T-helper 9 cell (primary cell): Measurements from ENCODE around the gene PCNT.
"Not testable (repeated sequence)": the region's sequence is repeated elsewhere in the genome, so short reads cannot be mapped to it uniquely, and the experiment has no call there.

ENCODE experiments used
- DNase-seq: peaks from one replicate; pipeline ENCODE4 v3.0.0-alpha.2; 2020

The PCNT gene

DNA sequence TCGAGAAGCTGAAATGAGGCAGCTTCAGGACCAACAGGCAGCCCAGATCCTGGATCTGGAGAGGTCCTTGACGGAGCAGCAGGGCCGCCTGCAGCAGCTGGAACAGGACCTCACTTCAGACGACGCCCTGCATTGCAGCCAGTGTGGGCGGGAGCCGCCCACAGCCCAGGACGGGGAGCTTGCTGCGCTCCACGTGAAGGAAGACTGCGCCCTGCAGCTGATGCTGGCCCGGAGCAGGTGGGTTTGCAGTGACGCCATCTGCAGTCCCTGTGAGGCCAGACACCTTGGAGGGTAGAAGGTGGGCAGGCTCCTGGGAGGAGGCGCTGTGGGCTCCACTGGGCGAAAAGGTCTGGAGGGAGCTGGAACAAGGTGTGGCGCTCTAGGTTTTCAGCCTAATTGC is 39.7 kb downstream of the PCNT start:
- no peak for DNase-seq

DNA sequence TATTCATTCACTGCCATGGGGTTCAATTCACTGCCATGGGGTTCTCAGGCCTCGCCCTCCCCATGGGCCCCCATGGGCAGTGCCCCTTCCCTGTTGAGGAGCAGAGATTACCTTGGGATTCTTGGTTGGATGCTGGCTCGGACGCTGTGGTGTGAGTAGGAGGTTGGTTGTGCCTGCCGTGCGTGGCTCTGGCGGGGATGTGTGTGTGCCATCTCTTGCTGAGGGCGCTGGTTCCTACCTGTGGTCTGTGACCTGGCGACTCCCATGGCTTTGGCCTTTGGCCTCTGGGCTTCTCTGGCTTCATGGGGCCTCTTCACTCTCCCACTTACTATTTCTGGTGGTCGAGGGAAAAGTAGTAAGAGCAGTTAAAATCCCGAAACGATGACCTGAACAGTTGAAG is 42.1 kb downstream of the PCNT start:
- no peak for DNase-seq

DNA sequence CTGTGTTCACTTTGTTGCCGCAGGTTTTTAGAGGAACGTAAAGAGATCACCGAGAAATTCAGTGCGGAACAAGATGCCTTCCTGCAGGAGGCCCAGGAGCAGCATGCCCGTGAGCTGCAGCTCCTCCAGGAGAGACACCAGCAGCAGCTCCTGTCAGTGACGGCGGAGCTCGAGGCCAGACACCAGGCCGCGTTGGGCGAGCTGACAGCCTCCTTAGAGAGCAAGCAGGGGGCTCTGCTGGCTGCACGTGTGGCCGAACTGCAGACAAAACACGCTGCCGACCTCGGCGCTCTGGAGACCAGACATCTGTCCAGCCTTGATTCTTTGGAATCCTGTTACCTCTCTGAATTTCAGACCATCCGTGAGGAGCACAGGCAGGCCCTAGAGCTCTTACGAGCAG is 42.6 kb downstream of the PCNT start:
- no peak for DNase-seq

DNA sequence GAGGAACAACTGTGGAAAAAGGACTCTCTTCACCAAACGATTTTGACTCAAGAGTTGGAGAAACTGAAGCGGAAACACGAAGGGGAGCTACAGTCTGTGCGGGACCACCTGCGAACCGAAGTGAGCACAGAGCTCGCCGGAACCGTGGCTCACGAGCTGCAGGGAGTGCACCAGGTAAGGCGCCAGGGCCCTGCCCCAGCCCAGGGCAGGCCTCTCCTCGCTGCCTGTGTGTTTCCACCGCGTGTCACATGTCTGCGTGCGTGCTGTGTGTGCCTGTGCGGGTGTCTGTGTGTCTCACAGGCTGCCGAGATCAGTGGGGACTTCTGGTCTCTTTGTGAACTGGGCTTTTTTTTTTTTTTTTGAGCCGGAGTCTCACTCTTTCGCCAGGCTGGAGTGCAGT is 43.0 kb downstream of the PCNT start:
- DNase-seq, result no peak

DNA sequence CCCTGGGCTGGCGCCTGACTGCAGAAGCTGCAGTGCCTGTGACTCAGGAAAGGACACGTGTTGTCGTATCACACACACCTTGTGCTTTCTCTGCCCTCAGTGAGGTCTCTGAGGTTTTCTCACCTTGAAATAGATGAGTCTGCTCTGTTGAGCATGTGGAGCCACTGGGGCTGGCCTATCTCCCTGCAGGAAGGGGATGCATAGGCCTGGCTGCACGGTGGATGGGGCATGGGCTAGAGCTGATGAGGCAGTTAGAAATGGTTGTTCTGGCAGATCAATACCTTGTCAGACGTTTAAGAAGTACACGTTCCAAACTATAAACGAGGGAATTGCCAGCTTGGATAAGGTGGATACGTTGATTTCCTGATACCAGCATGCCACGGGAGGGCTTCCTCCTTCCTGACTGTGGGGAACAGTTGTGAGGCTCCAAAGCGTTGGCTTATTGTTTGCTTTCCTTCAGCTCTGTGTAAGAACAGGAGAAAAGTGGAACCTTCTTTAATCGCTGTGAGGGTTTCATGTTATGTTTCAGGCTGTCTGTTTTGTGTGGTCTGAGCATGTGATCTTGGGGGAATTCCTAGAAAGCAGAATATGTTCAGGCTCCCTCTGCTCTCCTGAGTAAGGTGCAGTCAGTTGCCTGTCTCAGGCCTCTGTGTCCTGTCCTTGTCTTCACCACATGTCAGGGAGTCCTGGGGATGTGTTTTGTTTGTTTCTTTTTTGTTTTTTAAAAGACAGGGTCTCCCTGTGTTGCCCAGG is 44.8 kb downstream of the PCNT start:
- DNase-seq, result peak; percentile 5

DNA sequence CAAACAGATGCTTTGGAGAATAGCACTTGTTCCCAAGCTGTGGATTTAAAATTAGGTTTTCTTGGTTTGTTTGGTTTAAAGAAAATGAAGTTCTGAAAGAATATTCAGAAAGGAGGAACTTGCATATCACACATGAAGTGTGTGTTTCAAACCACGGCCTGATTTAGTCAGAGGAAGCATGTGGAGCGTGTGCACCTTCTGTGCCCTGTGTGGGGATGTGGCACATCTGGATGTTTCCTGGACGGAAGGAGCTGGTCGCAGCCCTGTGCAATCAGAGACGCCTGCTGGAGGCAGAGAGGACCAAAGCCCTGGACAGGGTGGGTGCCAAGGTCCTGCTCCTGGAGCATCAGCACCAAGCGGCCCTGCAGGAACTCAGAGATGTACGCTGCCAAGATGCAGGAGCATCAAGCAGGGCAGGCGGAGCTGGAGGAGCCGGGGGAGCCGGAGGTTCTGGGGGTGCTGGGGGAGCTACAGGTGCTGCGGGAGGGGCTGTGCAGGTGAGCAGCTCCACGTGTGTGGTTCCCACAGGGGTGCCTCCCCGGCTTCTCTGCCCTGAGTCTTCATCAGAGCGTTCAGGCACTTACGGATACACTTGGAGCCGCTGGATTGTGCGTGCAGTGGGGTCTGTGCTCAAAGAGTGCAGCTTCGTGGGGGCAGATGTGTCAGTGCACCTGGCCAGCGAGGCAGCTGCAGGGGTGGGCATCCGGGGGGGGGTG is 45.7 kb downstream of the PCNT start:
- no peak for DNase-seq

DNA sequence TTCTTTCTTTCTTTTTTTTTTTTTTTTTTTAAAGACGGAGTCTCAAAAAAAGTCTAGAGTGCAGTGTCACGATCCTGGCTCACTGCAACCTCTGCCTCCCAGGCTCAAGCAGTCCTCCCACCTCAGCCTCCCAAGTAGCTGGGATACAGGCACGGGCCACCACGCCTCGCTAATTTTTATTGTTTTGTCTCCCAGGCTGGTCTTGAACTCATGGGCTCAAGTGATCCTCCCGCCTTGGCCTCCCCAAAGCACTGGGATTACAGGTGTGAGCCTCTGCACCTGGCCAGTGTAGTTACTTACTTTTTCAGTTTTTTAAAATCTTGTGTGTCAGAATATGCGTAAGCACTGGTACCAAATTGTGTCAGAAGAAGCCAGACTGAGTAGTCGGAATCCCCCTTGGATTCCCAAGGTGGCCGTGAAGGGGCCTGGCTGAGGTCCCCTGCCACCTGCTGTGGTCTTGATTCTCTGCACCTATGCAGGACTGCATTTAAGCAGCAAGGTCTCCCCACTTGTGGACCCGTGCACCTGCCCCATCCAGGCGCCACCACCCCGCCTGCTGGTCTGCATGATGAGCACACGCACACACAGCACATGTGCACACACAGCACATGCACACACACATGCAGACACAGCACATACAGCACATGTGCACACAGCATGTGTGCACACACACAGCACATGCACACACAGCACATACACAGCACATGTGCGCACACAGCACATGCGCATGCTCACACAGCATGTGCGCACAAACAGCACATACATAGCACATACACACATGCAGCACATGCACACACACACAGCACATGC is 47.5 kb downstream of the PCNT start:
- DNase-seq, result no peak

DNA sequence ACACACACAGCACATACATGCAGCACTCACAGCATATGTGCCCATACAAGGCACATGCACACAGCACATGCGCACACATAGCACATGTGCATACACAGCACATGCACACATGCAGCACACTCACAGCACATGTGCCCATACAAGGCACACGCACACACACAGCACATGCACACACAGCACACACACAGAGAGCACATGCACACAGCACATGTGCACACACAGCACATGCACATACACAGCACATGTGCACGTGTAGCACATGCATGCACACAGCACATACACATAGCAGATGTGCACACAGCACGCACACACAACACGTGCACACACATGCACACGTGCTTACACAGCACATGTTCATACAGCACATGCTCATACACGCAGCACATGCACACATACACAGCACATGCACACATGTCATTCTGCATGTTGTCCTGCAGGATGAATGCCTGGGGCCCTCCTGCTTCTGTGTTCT is 48.1 kb downstream of the PCNT start:
- DNase-seq, result no peak

DNA sequence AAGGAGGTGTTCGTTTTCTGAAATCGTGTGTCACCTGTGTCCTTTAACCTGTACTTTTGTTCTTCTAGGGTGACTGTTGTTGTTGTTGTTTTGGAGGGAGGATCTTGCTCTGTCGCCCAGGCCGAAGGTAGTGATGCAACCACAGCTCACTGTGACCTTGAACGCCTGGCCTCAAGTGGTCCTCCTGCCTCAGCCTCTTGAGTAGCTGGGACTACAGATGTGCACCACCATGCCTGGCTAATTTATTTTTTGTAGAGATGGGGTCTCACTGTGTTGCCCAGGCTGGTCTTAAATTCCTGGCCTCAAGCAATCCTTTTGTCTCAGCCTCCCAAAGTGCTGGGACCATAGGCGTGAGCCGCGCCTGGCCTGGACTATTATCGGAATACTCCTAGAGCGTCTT is 49.0 kb downstream of the PCNT start:
- DNase-seq, result not testable (repeated sequence)

DNA sequence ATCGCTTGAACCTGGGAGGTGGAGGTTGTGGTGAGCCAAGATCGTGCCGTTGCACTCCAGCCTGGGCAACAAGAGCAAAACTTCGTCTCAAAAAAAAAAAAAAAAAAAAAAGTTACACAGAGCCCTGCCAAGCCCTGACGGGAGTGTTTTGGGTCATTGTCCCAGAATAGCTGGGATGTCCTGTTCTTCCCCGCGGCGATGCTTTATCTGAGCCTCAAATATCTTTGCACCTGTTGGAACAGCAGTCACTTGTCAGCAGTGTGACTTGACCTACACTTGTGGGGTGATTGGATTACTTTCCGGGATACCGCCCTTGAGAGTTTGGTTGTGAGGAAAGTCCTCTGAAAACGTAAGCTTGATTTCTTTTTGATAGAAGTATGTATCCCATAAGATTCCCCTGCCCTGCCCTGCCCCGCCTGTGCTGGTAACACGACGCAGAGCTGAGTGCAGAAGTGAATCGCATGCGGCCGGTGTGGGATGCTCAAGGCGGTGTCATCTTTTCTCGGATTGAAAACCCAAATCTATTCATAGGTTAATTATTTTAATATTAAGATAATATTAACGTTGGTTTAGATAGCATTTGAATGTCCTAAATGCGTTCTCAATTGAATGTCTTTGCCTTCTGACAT is 50.9 kb downstream of the PCNT start:
- DNase-seq, result no peak

DNA sequence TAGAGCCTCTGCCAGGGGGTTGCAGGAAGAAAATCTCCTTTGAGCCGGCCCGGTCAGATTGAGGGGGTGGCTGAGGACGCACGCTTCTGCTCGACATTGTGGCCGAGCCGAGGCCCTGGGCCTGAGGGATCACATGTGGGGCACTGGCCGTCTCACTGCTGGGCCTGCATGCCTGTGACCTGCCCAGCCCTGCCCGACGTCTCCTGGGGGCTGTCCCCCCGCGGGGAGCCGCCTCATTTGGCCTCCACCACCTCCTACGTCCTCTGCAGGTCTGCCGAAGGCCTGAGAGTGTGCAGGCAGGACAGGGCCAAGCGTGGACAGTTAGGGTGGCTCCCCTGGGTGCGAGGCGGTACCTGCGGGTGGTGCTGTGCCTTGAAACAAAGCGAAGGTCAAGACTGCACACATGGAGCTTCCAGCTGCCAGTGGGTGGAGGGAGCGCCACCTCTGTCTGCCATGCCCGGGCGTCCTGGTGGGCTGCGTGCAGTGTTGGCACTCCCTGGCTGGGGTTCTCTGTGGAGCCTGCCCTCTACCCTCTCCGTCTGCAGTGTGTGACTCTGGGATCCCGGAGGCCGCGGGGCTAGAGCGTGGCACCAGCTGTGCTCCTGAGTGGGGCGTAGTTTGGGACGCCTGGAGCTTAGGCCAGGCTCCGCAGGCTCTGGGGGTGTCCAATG is 51.7 kb downstream of the PCNT start:
- DNase-seq, result no peak

DNA sequence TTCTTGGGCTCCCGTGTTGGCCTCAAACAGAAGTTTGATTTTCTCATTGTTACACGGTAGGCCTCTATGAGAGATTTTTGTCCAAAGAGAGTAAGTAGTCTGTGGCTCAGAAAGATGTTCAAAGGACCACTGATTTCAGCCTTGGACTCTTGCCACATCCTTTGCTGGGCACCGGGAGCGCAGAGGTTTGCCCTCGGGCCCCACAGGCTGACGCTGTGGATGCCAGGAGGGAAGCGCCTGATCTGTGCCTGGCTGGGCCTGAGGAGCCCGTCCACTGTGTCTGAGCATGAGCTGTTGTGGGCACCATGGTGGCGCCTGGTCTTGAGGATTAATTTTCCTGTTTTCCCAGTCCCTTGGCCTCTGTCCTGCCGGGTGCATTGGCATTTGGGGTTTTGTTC is 52.3 kb downstream of the PCNT start:
- no peak for DNase-seq

DNA sequence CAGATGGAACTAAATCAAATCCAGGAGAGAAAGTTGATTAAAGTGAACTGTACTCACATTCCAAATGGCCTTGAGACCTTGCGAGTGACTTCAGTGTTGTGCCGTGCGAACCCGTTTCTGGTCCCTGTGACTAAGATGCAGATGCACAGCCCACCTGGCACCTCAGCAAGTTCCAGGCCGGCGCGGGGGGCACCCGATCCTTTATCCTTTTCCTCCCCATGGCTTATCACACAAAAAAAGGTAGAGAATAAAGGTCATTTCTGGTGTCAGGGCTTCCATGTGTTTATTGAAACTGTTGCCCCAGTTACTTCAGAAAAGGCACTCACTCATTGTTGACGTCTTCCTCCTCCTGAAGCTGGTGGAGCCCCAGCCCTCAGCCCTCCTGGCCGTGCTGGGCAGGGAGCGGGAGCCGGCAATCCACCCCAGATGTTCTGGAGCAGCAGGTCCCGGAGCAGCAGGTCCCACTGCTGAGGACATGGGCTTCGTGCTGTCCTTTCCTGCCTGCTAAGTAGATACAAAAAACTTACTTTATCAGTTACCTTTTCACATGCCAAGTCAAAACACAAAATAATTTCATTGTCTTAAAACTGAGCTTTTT is 53.0 kb downstream of the PCNT start:
- no peak for DNase-seq

DNA sequence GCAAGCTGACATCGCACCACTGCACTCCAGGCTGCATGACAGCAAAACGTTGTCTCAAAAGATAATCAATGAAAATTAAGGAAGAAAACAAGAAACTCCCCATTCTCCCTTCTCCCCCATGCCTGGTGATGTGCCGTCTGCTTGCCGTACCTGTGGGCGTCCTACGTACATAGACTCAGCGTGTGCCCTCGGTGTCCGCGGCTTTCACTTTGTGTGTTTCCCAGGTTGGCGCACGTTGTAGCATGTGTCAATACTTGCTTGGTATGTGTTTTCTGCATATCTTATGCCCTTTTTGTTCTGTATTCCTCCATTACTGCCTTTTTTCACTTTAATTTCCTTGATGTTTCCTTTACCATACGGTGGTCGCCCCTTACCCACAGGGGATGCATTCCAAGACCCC is 53.8 kb downstream of the PCNT start:
- DNase-seq, result no peak

DNA sequence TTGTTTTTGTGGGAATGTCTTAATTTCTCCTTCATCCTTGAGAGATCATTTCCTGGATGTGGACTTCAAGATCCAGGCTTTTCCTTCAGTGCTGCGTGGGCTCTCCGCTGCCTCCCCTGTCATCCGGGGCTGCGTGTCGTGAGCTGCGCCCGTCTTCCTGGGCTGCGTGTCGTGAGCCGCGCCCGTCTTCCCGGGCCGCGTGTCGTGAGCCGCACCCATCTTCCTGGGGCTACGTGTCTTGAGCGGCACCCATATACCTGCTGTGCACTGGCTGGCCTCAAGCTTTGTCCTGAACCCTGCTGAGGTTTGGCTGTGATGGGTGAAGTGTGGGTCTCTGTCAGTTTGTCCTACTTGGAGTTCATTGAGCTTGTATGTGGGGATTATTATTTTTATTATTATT is 55.1 kb downstream of the PCNT start:
- no peak for DNase-seq

DNA sequence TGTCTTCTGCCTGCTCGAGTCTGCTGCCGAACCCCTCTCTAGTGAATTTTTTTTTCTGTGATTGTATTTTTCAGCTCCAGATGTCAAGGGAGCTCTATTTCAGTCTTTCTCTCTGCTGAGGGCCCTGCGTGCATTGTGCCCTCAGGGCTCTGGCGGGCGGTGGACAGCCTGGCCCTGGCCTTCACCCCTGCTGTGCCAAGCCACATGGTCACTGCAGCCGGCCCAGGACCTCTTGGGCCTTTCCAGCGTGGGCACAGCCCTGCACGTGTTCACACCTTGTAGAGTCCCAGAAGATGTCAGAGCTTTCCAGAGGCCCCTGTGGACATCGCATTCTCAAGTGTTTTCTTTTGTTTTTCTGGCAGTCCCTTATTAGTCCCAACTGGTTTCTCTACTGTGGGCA is 55.7 kb downstream of the PCNT start:
- no peak for DNase-seq

DNA sequence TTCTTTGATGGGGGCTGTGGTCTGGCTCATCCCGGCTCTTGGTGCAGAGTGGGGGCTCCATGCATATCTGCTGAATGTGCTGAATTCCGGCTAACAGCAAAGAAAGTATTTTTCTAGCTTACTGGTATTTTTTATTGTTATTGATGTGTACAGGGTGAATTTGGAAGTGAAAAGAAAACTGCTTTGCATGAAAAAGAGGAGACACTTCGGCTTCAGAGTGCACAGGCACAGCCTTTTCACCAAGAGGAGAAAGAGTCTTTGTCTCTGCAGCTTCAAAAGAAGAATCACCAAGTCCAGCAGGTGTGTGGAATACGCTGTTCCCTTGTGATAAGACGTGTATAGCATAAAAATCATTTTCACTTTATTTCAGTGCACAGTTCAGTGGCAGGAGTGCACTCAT is 57.6 kb downstream of the PCNT start:
- DNase-seq, result no peak

DNA sequence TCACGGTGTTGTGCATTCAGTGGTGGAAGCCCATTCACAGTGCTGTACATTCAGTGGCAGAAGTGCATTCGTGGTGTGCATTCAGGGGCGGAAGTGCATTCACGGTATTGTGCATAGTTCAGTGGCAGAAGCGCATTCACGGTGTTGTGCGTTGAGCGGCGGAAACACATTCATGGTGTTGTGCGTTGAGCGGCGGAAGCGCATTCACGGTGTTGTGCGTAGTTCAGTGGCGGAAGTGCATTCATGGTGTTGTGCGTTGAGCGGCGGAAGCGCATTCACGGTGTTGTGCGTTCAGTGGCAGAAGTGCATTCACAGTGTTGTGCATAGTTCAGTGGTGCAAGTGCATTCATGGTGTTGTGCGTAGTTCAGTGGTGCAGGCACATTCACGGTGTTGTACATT is 60.6 kb downstream of the PCNT start:
- DNase-seq, result no peak

DNA sequence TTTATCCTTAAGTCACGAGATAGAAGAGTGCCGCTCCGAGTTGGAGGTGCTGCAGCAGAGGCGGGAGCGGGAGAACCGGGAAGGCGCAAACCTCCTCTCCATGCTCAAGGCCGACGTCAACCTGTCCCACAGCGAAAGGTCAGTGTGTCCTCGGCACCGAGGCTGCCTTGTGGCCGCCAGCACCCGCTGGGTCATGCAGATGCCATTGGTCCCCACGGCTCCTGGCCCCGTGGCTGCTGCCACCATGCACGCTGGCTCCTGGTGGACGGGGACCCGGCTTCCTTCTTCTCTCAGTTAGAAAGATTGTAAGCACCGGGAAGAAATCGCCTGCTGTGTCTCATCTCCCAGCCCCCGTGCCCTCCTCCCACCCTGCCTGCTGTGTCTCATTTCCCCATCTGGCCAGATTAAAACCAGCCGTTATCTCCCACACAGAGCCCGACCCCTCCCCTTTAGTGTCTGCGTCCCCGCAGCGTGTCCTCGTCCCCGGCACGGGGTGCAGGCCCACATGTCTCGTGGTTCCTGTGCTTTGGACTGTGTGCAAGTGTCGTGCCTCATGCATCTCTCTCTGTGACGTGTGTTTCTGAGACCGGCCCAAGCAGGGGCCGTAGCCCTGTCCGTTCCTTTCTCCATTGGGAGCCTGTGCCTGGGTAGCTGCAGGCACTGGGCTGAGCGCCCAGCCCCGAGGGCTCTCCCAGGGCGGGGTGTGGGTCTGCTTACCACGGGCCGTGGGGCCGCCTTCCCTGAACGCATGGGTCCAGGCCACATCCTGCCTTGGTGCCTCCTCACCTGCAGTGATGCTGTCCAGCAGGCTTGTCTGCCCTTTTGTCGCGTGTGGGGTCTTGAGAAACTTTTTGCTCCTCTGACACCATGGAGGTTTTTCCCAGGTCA is 62.1 kb downstream of the PCNT start:
- no peak for DNase-seq

DNA sequence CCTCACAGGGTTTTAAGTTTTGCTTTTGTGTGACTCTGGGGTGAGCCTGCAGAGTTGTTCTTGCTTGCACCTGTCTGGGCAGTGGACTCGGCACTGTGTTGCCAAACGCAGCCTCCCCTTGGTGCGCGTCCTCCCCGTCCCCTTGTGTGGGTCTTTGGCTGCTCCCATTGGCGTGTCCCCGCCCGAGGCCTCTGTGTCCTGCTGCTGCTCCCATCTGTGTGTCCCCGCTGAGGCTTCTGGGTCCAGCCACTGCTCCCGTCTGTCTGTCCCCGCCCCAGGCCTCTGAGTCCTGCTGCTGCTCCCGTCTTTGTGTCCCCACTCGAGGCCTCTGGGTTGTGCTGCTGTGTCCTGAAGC is 62.8 kb downstream of the PCNT start:
- no peak for DNase-seq

DNA sequence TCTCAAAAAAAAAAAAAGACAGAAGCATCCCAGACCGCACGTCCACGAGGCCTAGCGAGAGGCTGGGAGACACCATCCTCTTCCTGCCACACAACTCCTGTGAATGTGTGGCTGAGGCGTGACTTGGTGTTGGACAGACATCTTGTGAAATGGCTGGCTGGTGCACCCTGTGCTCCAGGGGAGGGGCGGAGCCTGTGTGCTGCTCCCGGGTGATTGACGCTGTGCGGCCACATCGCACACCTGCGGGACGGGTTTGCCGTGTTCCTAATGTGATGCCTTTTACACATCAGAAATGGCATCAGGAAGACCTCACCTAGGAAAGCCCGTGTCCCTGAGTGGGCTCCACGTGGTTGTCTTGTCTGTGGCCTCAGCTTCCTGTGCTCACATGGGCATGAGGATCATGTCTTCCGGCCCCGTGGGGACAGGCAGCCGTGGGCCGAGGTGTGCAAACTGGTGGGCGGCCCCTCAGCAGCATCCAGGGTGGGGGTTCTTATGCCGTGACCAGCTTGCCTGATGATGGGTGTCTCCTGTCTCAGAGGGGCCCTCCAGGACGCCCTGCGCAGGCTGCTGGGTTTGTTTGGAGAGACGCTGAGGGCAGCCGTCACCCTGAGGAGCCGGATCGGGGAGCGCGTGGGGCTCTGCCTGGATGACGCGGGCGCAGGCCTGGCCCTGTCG is 64.4 kb downstream of the PCNT start:
- DNase-seq, result no peak
